Measurements from ENCODE around the gene IL1A.

Gene IL1A

DNA sequence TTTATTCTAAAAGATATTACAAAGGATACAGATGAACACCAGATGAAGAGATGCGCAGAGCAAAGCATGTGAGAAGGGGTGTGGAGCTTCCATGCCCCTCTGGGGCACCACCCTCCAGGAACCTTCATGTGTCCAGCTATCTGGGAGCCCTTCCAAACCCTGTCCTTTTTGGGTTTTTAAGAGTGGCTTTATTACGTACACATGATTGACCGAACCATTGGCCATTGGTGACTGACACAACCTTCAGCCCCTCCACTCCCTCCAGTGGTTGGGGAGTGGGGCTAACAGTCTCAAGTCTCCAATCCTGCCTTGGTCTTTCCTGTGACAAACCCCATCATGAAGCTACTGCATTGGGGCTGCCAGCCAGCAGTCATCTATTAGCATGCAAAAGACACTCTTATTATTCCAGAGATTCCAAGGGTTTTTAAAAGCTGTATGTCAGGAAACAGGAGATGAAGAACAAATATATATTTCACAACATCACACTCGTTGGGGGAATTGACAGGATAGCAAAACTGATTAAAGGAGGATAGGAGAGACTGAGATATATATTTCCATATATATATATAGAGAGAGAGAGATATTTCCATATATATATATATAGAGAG, 32.9 kb upstream of the IL1A start:
- no peak for DNase-seq

DNA sequence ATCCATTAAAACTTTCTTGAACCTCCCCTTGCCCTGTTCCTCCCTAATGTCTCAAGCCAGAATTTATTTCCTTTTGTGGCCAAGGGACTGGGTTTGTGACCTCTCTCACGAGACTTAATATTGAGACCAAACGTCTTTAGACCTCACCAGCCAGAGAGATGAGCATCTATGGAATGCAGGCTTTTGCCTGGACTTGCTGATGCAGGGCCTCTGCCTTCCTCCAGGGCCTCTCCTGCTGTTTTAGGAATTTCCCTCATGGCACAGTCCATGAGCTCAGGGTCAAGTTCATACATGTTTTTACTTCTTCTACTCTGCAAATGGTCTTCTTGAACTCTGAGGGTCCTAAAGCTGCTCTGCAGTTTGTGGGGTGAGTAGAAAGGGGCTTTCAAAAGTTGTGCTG, 30.0 kb upstream of the IL1A start:
- no peak for DNase-seq

DNA sequence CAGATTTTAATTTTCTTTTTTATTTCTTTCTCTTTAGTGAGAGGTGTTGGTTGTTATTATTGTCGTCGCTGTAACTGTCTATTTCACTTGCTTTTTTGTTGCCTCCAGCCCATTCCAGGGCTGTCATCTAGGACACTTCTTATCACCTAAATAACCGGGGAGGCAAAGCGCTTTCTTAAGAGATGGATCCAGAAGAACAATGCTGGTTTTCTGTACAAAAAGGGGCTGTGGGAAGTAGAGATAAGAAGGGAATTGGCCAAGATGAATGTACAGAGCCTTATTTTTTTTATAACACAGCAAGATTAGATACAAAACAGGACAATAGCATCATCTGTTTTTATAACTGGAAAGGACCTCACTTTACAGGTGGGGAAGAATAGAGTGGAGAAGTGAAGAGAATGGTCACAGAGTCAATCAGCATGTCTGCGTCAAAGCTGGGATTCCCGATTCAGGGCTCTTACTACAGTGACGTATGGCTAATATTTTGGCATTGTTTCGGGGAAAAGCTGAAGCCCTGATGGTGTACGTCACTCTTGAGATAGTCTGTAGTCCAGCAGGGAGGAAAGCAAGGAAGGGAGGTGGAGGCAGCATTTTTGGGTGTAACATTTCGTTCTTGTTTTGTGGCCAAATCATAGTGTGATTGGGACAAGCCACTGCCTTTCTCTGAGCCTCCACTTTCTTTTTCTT, 29.1 kb upstream of the IL1A start:
- DNase-seq = no peak

DNA sequence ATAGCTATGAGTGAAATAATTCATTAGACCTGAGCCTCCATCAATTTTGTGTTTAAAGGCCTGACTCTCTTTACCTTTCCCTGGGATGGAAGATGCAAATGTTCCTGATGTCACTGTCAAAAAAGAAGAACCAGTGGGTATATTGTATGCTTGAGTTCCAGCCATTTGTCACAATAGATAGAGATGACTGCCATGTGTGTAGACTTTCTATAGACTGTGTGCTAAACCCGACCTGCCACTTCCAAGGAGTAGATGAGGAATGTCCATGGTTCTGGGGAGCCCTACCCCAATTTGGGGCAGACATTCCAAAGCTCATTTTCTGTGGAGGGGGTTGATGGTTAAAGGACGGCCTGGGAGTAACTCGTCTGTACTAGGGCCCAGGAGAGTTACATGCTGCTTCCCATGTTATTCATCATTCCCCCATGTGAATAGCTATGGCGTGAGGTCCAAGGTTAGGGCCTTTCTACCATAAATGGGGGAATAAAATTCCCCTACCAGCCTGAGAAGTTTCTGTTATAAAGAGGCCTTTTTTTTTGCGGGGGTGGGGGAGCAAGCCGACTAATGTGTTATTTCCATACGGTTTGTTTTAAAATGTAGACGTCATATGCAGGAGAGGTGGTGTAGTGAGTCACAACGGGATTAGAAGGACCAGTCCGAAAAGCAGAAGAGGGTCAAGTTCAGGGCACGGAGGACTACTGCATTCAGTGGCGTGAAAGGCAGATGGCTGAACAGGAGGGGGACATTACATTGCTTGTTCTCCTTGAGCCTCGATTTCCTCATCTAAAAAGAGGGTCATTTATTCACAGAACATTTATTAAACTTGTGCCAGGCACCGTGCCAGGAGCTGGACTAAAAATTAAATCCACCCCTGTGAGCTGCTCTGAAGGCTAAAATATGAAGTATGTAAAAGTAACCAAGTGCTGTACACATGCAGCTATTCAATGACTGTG, 28.3 kb upstream of the IL1A start:
- DNase-seq = no peak

- DNase-seq = peak; percentile 27
Measured at GRCh38 chr2:112811841-112812306, 27.6 kb upstream of the IL1A start.

DNA sequence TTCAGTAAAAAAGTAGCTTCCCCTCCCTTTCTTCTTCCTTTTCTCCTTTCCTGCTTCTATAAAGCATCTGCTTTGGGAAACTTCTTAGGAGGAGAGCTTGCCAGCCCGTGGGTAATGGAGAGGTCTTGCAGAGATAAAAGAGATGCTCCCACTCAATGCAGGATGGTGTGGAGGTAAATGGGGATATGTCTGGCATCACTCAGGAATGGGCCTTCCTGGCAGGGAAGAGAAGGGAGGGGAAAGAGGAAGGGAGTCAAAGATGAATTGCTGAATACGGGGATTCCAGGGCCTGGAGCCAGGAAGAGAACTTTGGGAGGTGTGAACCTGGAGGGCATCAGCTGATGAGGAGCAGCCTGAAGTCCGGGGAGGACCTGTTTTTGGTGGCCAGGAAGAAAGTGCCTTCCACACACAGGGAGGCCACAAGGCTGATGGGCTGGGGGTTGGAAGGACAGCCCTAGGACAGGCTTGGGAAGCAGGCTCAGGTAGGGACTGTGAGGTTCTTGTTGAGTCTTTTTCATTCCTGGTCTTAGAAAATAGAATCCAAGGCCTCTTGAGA, 27.1 kb upstream of the IL1A start:
- DNase-seq = no peak

DNA sequence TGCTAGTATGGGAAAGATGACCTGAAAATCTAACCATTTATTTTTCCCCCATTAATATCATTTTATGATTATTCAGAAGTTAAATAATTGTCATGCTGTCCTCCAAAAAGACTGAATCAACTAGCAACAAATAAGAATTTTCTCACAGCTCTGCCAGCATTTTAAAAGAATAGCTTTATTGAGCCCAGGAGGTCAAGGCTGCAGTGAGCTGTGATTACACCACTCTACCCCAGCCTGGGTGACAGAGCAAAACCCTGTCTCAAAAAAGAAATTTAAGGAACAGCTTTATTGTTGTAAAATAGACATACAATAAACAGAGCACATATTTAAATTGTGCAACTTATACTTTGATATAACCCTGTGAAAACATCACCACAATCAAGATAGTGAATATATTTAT, 24.8 kb upstream of the IL1A start:
- DNase-seq = no peak

GRCh38 chr2:112807233-112807807, 23.0 kb upstream of the IL1A start:
- no peak for DNase-seq

GRCh38 chr2:112805542-112805941, 21.2 kb upstream of the IL1A start:
- no peak for DNase-seq

- DNase-seq = no peak
Measured at GRCh38 chr2:112803691-112804521, 19.6 kb upstream of the IL1A start.

DNA sequence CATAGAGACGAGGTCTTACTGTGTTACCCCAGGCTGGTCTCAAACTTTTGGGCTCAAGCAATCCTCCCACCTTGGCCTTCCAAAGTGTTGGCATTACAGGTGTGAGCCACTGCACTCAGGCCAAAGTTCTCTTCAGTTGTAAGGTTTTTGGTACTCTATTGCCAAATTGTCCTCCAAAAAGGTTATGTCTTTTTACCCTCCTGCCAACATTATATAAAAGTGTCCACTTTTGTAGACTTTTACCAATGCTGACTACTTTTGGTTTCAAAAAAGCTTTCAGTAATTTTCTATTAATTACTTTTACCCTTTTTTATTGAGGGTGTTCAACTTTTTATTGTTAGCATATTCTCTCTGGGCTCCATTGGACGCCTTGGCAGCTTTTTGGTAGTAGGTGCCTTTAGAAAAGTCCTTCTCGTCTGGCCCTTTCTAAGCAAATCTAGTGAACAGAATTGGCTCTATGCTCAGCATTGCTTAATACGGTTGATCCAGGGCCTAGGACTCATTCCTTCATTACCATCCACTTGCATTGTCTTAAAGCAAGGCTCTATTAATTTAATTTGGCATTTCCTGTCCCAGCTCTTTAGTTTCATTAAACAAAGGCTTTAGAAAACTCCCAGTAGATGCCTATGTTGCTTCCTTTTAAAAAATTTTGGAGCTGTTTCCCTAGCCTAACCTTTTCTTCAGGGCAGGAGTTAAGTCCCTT, 16.7 kb upstream of the IL1A start:
- DNase-seq = no peak

GRCh38 chr2:112798979-112799975, 15.0 kb upstream of the IL1A start:
- DNase-seq = no peak

DNA sequence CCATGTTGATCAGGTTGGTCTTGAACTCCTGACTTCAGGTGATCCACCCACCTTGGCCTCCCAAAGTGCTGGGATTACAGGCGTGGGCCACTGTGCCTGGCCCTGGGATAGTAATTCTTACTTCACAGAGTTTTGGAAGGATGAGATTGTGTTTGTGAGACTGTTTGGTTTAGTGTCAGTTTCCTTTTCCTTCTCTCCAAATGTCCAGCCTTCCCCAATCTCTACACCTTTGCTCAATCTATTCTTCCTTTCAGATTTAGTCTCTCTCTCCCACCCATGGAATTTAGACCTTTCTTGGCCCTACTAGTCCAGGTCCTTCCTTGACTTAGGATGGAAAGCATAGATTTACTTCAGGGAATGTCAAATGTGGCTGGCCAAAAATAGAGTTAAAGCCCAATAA, 12.2 kb upstream of the IL1A start:
- DNase-seq = no peak

GRCh38 chr2:112795774-112796173, 11.5 kb upstream of the IL1A start:
- no peak for DNase-seq

GRCh38 chr2:112794841-112795240, 10.5 kb upstream of the IL1A start:
- no peak for DNase-seq

DNA sequence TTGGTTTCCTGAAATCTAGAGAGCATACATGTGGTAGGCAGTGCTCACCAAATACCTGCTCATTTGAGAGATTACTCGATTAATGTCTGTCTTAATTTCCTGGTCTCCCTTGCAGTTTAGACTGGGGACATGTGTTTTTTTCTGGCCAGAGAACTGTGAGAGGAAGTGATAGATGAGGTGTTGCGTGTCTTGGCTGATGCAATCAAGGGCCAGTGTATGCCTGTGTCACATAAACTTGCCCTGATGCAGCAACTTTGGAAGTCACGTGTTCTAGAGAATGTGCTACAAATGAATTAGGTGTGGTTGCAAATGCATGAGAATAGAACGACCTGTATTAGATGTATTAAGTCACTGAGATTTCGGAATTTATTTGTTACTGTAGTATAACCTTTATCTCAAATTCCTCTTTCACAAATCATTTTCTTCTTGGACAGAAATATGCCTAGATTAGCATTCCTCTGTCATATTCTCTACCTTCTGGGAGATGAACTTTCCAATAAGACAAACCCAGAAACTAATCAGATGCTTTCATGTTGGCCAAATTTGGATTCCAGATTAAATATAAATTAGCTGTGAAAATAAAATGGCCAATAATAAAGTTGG, 9.9 kb upstream of the IL1A start:
- peak; percentile 44 for DNase-seq

DNA sequence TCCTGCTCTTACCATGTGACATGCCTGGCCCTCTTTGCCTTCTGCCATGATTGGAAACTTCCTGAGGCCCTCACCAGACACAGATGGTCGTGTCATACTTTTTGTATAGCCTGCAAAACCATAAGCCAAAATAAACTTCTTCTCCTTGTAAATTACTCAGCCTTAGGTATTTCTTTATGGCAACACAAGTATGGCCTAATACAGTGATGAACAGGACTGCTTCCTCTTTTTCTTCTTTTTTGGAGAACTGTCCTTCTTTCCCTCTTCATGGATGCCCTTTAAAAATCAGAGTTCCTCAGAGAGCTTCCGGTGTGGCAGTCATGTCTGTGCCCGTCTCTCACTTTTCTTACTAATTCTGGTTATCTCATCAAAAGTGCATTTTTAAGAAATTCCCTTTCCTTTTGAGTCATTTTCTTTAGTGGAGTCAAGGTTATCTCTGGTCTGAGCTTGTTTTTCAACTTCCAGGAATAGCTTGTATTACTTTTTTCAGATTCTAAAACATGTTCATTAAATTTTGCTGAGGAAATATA, 9.2 kb upstream of the IL1A start:
- no peak for DNase-seq

GRCh38 chr2:112792419-112792818, 8.1 kb upstream of the IL1A start:
- no peak for DNase-seq

DNA sequence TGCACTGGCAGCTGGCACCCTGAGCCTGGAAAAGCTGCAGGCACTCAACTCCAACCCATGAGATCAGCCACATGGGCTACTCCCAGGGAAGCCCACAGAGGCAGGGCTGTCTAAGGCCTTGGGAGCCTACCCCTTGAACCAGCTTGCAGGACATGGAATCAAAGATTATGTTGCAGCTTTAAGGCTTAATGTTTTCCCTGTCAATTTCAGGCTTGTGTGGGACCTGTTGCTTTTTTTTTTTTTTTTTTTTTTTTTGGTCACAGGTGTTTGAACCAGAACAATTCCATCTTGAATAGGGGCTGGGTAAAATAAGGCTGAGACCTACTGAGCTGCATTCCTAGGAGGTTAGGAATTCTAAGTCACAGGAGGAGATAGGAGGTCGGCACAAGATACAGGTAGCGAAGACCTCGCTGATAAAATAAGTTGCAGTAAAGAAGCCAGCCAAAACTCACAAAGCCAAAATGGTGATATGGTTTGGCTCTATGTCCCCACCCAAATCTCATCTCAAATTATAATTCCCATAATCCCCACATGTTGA, 7.5 kb upstream of the IL1A start:
- no peak for DNase-seq

Data from activated naive CD4-positive, alpha-beta T cell treated with Interleukin-2 at 50 U/mL for 16 hours (primary cell).